Keratinocyte (primary cell): Measurements from ENCODE around the gene ACVR1B.

ENCODE experiments used
- CTCF ChIP-seq, 3 experiments: IDR thresholded peaks in 1 of 3; conservative IDR thresholded peaks in 1 of 3; optimal IDR thresholded peaks in 1 of 3; 2 replicates in 2 of 3; 3 replicates in 1 of 3; pipeline versions ENCODE3 to v1.5.1; 2011; ENCODE audit warnings: low read length in 3 of 3, mild to moderate bottlenecking in 3 of 3, moderate library complexity in 2 of 3, control low read depth in 1 of 3, inconsistent platforms in 1 of 3; ENCODE audit not compliant: insufficient read depth in 2 of 3; ENCODE audit errors: extremely low read depth in 1 of 3
- EZH2 ChIP-seq: IDR thresholded peaks from one replicate; pipeline ENCODE4 v1.6.1; 2012; ENCODE audit warnings: inconsistent platforms, mild to moderate bottlenecking, low read length, moderate library complexity

- TF ChIP-seq CTCF (optimal IDR thresholded peaks at IDR 0.05 in 1 of 3, IDR thresholded peaks at IDR 0.05 in 1 of 3, conservative IDR thresholded peaks at IDR 0.05 in 1 of 3; ENCODE audit: extremely low read depth in 1 of 3, insufficient read depth in 2 of 3, low read length in 3 of 3) (no peak), EZH2 (no peak)
Measured at GRCh38 chr12:52041035-52041434, 89.5 kb downstream of the ACVR1B start.
